Keratinocyte (primary cell): Measurements from ENCODE around the gene SNTG2. TPM values are rescaled to one million over a fixed set of nuclear protein-coding genes. Genes with fewer than 3 reads are reported as not detected.

ENCODE experiments used
- DNase-seq: peaks from one replicate; pipeline ENCODE4 v3.0.0-alpha.2; 2011; ENCODE audit warnings: low read depth, missing footprints, low spot score
- FAIRE-seq: peaks from 2 replicates; lab custom pipeline; 2011; peaks lifted over from hg19 to GRCh38; lab: Jason Lieb, UNC
- H2AFZ ChIP-seq: 2 replicates; pipeline ENCODE4 v1.6.0; 2012; ENCODE audit warnings: low read length, control low read depth, inconsistent platforms; ENCODE audit not compliant: control insufficient read depth
- H3K27ac ChIP-seq: 2 replicates; pipeline ENCODE4 v1.5.1; 2011; ENCODE audit warnings: low read length; ENCODE audit not compliant: control insufficient read depth, insufficient read depth
- H3K27me3 ChIP-seq: 3 replicates; pipeline ENCODE4 v1.6.0; 2011; ENCODE audit warnings: low read length; ENCODE audit not compliant: control insufficient read depth, insufficient read depth; ENCODE audit errors: extremely low read depth
- H3K36me3 ChIP-seq, 2 experiments: 2 replicates in 1 of 2; 3 replicates in 1 of 2; pipeline ENCODE4 v1.5.1; 2011; ENCODE audit warnings: low read length in 2 of 2, mild to moderate bottlenecking in 1 of 2; ENCODE audit not compliant: control insufficient read depth in 2 of 2, insufficient read depth in 2 of 2; ENCODE audit errors: extremely low read depth in 1 of 2
- H3K4me1 ChIP-seq: 3 replicates; pipeline ENCODE4 v1.5.1; 2011; ENCODE audit warnings: low read length; ENCODE audit not compliant: control insufficient read depth, insufficient read depth; ENCODE audit errors: extremely low read depth
- H3K4me2 ChIP-seq: 3 replicates; pipeline ENCODE4 v1.6.0; 2011; ENCODE audit warnings: low read depth, low read length; ENCODE audit not compliant: control insufficient read depth, insufficient read depth; ENCODE audit errors: extremely low read depth
- H3K4me3 ChIP-seq, 3 experiments: fragments of 200-600 bp in 1 of 3; sonication (generic) in 1 of 3; 2 replicates in 2 of 3; 3 replicates in 1 of 3; pipeline ENCODE4 v1.5.1; 2011 to 2016; ENCODE audit warnings: low read length in 3 of 3, mild to moderate bottlenecking in 3 of 3, control low read depth in 2 of 3, inconsistent platforms in 1 of 3, low read depth in 1 of 3, mixed read lengths in 1 of 3, mixed run types in 1 of 3, moderate library complexity in 1 of 3; ENCODE audit not compliant: control insufficient read depth in 2 of 3, insufficient read depth in 2 of 3; ENCODE audit errors: extremely low read depth in 1 of 3
- H3K79me2 ChIP-seq: 2 replicates; pipeline ENCODE4 v1.6.0; 2012; ENCODE audit warnings: low read length; ENCODE audit not compliant: control insufficient read depth, insufficient read depth
- H3K9ac ChIP-seq: 3 replicates; pipeline ENCODE4 v1.6.0; 2011; ENCODE audit warnings: low read length; ENCODE audit not compliant: control insufficient read depth, insufficient read depth; ENCODE audit errors: extremely low read depth
- H3K9me1 ChIP-seq: 3 replicates; pipeline ENCODE4 v1.6.0; 2011; ENCODE audit warnings: low read length; ENCODE audit not compliant: control insufficient read depth, insufficient read depth; ENCODE audit errors: extremely low read depth
- H3K9me3 ChIP-seq: 2 replicates; pipeline ENCODE4 v1.5.1; 2012; ENCODE audit warnings: low read depth, low read length; ENCODE audit not compliant: control insufficient read depth
- H4K20me1 ChIP-seq: 3 replicates; pipeline ENCODE4 v1.6.0; 2011; ENCODE audit warnings: low read length; ENCODE audit not compliant: control insufficient read depth, insufficient read depth; ENCODE audit errors: extremely low read depth
- EZH2 ChIP-seq: IDR thresholded peaks from one replicate; pipeline ENCODE4 v1.6.1; 2012; ENCODE audit warnings: inconsistent platforms, mild to moderate bottlenecking, low read length, moderate library complexity
- dilution Hi-C: fragments of 300-500 bp; cut with MboI; formaldehyde crosslinking; loops from one replicate; pipeline ENCODE4 v1.7.0; 2020; ENCODE audit warnings: low sequenced_read_pairs; ENCODE audit not compliant: extremely low pct_ligation_motif_present
- polyA plus RNA-seq, 5 experiments: library from polyadenylated mRNA; depleted of rRNA in 3 of 5; stranded (reverse) in 3 of 5; stranded (forward) in 1 of 5; unstranded in 1 of 5; fragments of >200 nt; gene quantifications; 1 replicate in 1 of 5; 2 replicates in 3 of 5; 3 replicates in 1 of 5; pipeline versions ENCODE4 v1.2.1 to v1.2.3, GENCODE V29; 2011 to 2012; ENCODE audit warnings: missing spikeins in 2 of 5, low read depth in 1 of 5, low replicate concordance in 1 of 5
- TF ChIP-seq, protein P1 (sequence below), 3 experiments: IDR thresholded peaks in 1 of 3; conservative IDR thresholded peaks in 1 of 3; optimal IDR thresholded peaks in 1 of 3; 2 replicates in 2 of 3; 3 replicates in 1 of 3; pipeline versions ENCODE3 to v1.5.1; 2011; ENCODE audit warnings: low read length in 3 of 3, mild to moderate bottlenecking in 3 of 3, moderate library complexity in 2 of 3, control low read depth in 1 of 3, inconsistent platforms in 1 of 3; ENCODE audit not compliant: insufficient read depth in 2 of 3; ENCODE audit errors: extremely low read depth in 1 of 3

SNTG2 gene
- polyA plus RNA-seq, 1 donor (not counting 4 experiments of a cell fraction or from before 2014, with no cell fraction given): not detected

DNA sequence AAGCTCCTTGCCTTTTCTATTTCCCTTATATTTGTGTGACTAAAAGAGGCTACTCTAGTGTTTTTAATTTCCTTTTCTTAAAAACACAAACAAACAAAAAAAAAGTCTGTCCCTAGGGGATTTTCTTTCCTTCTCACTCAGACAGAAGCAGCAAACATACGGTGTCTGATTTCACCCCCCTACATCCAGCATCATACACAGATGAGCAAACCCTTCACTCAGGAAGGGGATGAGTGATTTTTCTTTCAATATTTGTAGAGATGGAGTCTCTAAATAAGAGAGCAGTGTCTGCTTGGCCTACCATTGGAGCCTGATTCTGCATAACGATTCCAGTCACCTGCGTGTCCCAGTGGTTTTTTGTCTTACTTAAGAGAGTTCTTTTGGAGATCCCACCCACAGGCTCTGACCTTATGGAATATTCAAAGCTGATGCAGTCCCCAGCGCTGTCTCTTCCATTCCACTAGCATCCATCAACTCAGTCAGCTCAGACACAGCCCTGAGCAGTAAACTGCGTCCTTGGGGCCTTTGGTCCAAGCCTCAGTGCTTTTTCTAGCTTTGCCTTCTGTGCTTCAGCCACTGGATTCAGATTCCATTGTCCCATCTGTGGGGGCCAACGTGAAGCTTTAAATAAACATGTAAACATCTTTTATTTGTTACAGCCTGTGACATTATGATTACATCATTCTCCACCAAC lies 410.1 kb downstream of the SNTG2 start:
- Histone ChIP-seq H2AFZ (no peak overlapping the region), H3K9me3 (no peaks in the 10 kb centered on the region), H3K27me3 (no peaks in the 10 kb centered on the region), H3K9ac (no peak overlapping the region), H3K9me1 (no peaks in the 10 kb centered on the region), H3K4me3 (no peak overlapping the region), H3K79me2 (no peaks in the 10 kb centered on the region), H3K4me1 (no peaks in the 10 kb centered on the region), H4K20me1 (no peaks in the 10 kb centered on the region), H3K27ac (no peak overlapping the region), H3K4me2 (no peak overlapping the region), H3K36me3 (no peaks in the 10 kb centered on the region)
- DNase-seq (no peak), FAIRE-seq (no peak)
- dilution Hi-C loops: no loop called here
- no peak for TF ChIP-seq EZH2
- TF ChIP-seq, protein P1, sequence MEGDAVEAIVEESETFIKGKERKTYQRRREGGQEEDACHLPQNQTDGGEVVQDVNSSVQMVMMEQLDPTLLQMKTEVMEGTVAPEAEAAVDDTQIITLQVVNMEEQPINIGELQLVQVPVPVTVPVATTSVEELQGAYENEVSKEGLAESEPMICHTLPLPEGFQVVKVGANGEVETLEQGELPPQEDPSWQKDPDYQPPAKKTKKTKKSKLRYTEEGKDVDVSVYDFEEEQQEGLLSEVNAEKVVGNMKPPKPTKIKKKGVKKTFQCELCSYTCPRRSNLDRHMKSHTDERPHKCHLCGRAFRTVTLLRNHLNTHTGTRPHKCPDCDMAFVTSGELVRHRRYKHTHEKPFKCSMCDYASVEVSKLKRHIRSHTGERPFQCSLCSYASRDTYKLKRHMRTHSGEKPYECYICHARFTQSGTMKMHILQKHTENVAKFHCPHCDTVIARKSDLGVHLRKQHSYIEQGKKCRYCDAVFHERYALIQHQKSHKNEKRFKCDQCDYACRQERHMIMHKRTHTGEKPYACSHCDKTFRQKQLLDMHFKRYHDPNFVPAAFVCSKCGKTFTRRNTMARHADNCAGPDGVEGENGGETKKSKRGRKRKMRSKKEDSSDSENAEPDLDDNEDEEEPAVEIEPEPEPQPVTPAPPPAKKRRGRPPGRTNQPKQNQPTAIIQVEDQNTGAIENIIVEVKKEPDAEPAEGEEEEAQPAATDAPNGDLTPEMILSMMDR (optimal IDR thresholded peaks at IDR 0.05 in 1 of 3, IDR thresholded peaks at IDR 0.05 in 1 of 3, conservative IDR thresholded peaks at IDR 0.05 in 1 of 3; ENCODE audit: extremely low read depth in 1 of 3, insufficient read depth in 2 of 3, low read length in 3 of 3): no peak

DNA sequence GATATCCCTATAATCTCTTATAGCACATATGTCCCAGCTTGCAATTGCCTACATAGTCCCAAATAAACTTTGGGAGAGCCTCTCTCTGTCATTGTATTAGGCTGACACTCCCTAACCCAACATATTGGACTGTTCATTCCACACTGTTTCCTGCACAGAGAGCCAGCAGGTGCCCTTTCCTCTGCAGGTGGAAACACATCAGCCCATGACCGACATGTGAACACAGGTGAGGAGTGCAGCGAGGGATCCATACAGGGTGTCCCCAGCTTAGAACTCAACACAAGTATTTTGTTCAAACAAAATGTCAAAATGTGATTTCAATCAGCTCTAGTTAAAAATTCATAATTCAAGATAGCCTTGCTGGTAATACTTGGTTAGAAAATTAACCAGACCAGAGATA lies 412.7 kb downstream of the SNTG2 start:
- TF ChIP-seq, protein P1 (optimal IDR thresholded peaks at IDR 0.05 in 1 of 3, IDR thresholded peaks at IDR 0.05 in 1 of 3, conservative IDR thresholded peaks at IDR 0.05 in 1 of 3; ENCODE audit: extremely low read depth in 1 of 3, insufficient read depth in 2 of 3, low read length in 3 of 3): no peak
- TF ChIP-seq EZH2: no peak

More for the DNA sequence above, 412.7 kb downstream of the SNTG2 start:
- Histone ChIP-seq H3K79me2 (no peaks in the 10 kb centered on the region), H3K27ac (no peak overlapping the region), H3K9me3 (no peaks in the 10 kb centered on the region), H3K27me3 (no peaks in the 10 kb centered on the region), H2AFZ (no peak overlapping the region), H3K9me1 (no peaks in the 10 kb centered on the region), H3K9ac (no peak overlapping the region), H4K20me1 (no peaks in the 10 kb centered on the region), H3K36me3 (no peaks in the 10 kb centered on the region), H3K4me2 (no peak overlapping the region), H3K4me1 (no peaks in the 10 kb centered on the region), H3K4me3 (no peak overlapping the region)
- FAIRE-seq (no peak), DNase-seq (no peak)
- dilution Hi-C loops: no loop called here
